KOPT-K1 (cell line): ENCODE data around the gene NFYC.

Experiments
- H3K27ac ChIP-seq: fragments of 200-600 bp; sonication (generic); 2 replicates; pipeline ENCODE4 v1.5.1; 2016; ENCODE audit warnings: antibody characterized with exemption, mild to moderate bottlenecking, low read depth, low read length; ENCODE audit not compliant: poor library complexity, severe bottlenecking
- H3K36me3 ChIP-seq: fragments of 200-600 bp; sonication (generic); 2 replicates; pipeline ENCODE4 v1.5.1; 2017; ENCODE audit warnings: antibody characterized with exemption, mild to moderate bottlenecking, low read length, moderate library complexity; ENCODE audit not compliant: insufficient read depth
- H3K9me3 ChIP-seq: fragments of 200-600 bp; sonication (generic); 2 replicates; pipeline ENCODE4 v1.5.1; 2017; ENCODE audit warnings: antibody characterized with exemption, low read length, mild to moderate bottlenecking; ENCODE audit not compliant: insufficient read depth, poor library complexity, severe bottlenecking

NFYC gene

GRCh38 chr1:40691538-40692428 lies at the start of gene NFYC:
Gene NFYC (plus strand): TSS chr1:40691704. CDS start chr1:40738844, 47,140 bp downstream.
- Histone ChIP-seq H3K27ac (peak within 1 kb of the TSS; percentile 92), H3K9me3 (no peaks in the 10 kb centered on the region)

DNA sequence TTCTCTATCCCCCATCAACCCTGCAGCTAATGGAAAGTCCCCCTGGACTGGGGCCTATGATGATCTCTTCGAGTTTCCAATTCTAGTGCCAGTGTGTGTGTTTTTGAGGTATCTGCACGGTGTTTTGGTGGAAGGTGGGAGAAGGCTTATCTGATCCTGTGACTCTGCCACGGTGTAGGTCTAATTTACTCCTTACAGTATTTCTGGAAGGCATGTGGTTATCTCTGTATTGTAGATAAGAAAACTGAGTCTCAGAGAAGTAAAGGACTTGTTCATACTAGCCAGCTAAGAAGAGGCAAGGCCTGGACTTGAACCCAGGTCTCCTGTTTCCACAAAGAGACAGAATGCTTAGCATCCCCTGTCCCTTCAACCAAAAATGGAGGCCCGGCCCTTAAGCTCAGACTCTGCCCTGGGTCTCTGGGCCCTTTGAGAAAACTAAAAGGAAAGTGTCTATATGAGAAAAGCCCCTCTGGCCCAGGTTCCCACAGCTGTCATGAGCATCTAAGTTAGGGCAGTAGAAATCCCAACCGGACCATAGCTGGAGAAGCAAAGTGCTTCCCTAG lies 46.3 kb upstream of the NFYC start:
- no peaks in the 10 kb centered on the region for H3K36me3 ChIP-seq
- no peaks in the 10 kb centered on the region for H3K9me3 ChIP-seq
- no peak overlapping the region for H3K27ac ChIP-seq

More at GRCh38 chr1:40691538-40692428, at the start of gene NFYC:
- peaks cover 22% of the 10 kb centered on the region for H3K36me3 ChIP-seq

DNA sequence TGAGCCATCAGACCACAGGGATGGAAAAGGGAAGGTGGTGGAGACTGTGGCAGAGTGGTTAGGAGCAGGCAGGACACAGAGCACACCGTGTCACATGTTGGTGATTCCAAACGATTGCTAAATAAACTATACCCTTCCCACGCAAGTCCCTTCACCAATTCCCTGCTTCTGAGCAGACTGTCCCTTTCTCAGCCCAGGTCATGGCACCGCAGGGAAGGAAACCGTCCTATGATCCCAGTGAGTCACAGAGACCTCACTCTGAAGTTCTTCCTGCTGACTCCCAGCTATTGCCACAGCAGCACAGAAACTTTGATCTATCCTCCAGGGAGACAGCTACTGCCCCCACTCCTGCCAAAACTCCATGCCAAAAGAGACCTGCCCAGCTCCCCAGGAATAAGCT lies 45.2 kb upstream of the NFYC start:
- no peak overlapping the region for H3K27ac ChIP-seq
- no peaks in the 10 kb centered on the region for H3K9me3 ChIP-seq
- H3K36me3 ChIP-seq, result no peaks in the 10 kb centered on the region

- Histone ChIP-seq H3K27ac (no peak overlapping the region), H3K9me3 (no peaks in the 10 kb centered on the region), H3K36me3 (no peaks in the 10 kb centered on the region)
These were observed 43.3 kb upstream of the NFYC start for GRCh38 chr1:40648200-40648599.

- no peak overlapping the region for H3K27ac ChIP-seq
- H3K9me3 ChIP-seq, result no peaks in the 10 kb centered on the region
- no peaks in the 10 kb centered on the region for H3K36me3 ChIP-seq
These were observed 42.4 kb upstream of the NFYC start for GRCh38 chr1:40648928-40649591.

GRCh38 chr1:40649592-40649930 lies 41.9 kb upstream of the NFYC start:
- Histone ChIP-seq H3K27ac (no peak overlapping the region), H3K9me3 (no peaks in the 10 kb centered on the region)

DNA sequence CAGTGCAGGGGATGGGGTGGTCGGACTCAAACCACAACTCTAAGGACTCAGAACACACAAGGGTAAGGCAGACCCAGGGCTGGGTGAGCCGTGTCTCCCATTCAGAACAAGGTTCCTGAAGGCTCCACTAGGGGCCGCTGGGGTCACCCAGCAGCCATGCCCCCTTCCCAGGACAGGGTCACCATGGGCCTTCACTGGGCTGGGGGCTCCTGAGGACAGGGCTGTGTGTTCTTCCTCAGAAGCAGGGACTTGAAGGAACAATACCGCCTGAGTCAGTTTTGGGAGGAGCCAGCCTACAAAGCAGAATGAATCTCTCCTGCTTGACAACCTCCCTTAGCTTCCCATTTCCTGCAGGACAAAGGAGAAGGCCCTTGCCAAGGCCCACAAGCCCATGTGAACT lies 41.4 kb upstream of the NFYC start:
- Histone ChIP-seq H3K27ac (no peak overlapping the region), H3K36me3 (no peaks in the 10 kb centered on the region), H3K9me3 (no peaks in the 10 kb centered on the region)

More at GRCh38 chr1:40649592-40649930, 41.9 kb upstream of the NFYC start:
- no peaks in the 10 kb centered on the region for H3K36me3 ChIP-seq

DNA sequence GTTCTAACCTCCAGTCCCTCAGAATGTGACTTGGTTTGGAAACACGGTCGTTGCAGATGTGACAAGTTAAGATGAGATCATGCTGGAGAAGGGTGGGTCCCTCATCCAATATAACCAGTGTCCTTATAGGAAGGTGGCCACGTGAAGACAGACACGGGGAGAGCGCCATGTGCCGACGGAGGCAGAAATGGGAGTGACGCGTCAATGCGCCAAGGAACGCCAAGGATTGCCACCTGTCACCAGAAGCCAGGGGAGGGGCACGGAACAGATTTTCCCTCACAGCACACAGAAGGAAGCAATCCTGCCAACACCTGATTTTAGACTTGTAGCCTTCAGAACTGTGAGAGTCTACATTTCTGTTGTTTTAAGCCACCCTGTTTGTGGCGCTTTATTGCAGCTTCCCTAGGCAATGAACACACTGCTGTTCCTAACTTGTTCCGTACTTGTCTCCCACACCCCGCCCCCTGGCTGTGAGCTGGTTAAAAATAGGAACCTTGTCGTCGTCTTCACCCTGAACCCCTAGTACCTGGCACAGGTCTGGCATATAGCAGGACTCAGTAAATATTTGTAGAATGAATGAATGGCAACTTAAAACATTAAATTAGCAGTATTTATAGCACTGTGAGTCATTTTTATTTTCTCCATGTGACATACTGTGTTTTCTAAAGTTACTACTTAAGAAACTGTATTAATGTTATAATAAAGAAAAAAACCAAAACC lies 40.2 kb upstream of the NFYC start:
- Histone ChIP-seq H3K9me3 (no peaks in the 10 kb centered on the region), H3K36me3 (no peaks in the 10 kb centered on the region), H3K27ac (no peak overlapping the region)

DNA sequence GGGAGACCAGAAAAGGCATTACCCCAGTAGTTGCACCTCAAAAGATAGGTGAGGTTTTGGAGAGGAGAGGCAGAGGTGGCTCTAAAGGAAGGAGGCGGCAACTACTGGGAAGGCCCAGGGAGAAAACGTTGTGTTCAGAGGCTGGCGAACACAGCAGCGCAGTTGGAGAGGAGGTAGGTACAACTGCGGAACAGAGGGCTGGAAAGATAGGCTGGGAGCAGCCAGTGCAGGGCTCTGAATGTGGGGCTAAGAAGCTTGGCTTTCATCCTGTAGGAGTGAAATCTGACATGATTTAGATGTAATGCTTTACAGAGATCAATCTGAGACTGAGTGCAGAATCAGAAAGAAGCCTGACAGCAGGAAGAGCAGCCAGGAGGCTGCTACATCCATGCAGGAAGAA lies 39.0 kb upstream of the NFYC start:
- H3K9me3 ChIP-seq, result no peaks in the 10 kb centered on the region
- no peaks in the 10 kb centered on the region for H3K36me3 ChIP-seq
- H3K27ac ChIP-seq, result no peak overlapping the region

DNA sequence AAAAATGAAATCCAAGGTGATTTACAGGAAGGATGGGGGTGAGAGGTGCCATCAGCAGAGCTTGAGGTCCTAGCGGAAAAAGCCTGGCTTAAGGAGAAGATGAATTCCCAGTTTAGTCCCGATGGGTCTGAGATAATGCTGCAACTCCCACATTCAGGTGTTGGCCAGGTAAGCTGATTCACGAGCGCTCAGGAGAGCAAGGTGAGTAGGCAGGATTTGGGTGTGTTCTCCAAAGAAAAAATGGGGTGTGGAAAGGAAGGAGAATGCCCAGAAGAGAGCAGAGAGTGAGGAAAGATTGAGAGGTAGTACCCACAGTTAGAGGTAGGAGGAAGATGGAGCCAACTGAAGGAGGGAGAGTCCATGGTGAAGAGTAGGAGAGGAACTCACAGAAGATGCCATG lies 38.5 kb upstream of the NFYC start:
- no peak overlapping the region for H3K27ac ChIP-seq
- no peaks in the 10 kb centered on the region for H3K9me3 ChIP-seq
- H3K36me3 ChIP-seq, result no peaks in the 10 kb centered on the region

- no peaks in the 10 kb centered on the region for H3K9me3 ChIP-seq
- no peaks in the 10 kb centered on the region for H3K36me3 ChIP-seq
- H3K27ac ChIP-seq, result no peak overlapping the region
These were observed 37.5 kb upstream of the NFYC start for GRCh38 chr1:40653851-40654537.

GRCh38 chr1:40657046-40657445 lies 34.5 kb upstream of the NFYC start:
- no peak overlapping the region for H3K27ac ChIP-seq
- H3K9me3 ChIP-seq, result no peaks in the 10 kb centered on the region
- H3K36me3 ChIP-seq, result no peaks in the 10 kb centered on the region

DNA sequence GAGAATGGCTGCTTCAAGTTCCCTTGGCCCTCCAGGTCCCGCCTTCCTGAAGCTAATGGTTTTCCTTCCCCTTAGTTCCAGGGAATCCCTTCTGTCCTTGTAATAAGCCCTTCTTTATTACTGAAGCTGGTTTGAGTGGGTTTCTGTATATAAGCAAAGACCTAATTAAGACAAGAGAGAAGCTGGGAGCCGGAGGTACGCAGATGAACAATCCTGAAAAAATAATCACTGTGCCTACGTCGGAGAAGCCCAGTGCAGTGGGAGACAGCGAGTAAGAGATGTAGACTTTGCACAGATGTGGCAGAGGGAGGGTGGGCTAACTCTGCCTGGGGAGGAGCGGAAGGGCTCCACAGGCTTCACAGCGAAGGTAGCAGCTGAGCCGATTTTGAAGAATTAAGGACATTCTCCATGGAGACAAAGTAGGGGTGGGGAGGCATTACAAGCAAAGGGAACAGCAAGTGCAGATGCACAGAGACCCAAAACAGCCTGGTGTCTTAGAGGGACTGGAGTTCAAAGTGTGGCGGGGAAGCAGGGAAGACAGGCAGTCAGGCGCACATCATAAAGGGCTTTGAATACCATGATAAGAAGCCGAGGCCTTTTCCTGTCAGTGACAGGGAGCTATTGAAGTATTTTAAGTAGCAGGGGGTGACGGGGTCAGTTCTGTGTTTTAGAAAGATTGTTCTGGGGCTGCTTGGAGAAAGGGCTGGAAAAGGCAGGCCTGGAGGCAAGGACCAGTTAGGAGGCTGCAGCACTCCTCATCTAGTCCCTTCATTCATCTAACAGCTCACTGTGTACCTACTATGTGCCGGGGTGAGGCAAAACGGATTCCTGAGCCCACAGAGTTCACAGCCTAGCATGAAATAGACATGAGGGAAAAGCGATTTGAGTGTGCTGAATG lies 32.5 kb upstream of the NFYC start:
- H3K36me3 ChIP-seq, result no peaks in the 10 kb centered on the region
- H3K27ac ChIP-seq, result no peak overlapping the region
- H3K9me3 ChIP-seq, result no peaks in the 10 kb centered on the region

GRCh38 chr1:40659649-40659947 lies 31.9 kb upstream of the NFYC start:
- no peaks in the 10 kb centered on the region for H3K9me3 ChIP-seq
- H3K27ac ChIP-seq, result no peak overlapping the region
- H3K36me3 ChIP-seq, result no peaks in the 10 kb centered on the region
